Activated CD4-positive, alpha-beta T cell treated with anti-CD3 and anti-CD28 coated beads, Interleukin-2, amount 50 U/mL, for 16 hours (primary cell): Measurements from ENCODE around the gene TRAK1.

Experiments used
- DNase-seq: peaks from one replicate; pipeline ENCODE4 v3.0.0-alpha.2; 2020

Gene TRAK1

GRCh38 chr3:42067326-42067725 is 23.8 kb upstream of the TRAK1 start:
- no peak for DNase-seq

- DNase-seq, result no peak
These were observed 22.7 kb upstream of the TRAK1 start for GRCh38 chr3:42068303-42069088.

- DNase-seq, result no peak
These were observed 21.1 kb upstream of the TRAK1 start for GRCh38 chr3:42070089-42070488.

GRCh38 chr3:42070524-42070923 is 20.6 kb upstream of the TRAK1 start:
- DNase-seq, result no peak

GRCh38 chr3:42071904-42072812 is 19.0 kb upstream of the TRAK1 start:
- DNase-seq, result no peak

GRCh38 chr3:42072831-42073301 is 18.3 kb upstream of the TRAK1 start:
- no peak for DNase-seq

GRCh38 chr3:42077785-42078184 is 13.4 kb upstream of the TRAK1 start:
- DNase-seq, result no peak

- DNase-seq, result no peak
These were observed 12.5 kb upstream of the TRAK1 start for GRCh38 chr3:42078677-42079076.

GRCh38 chr3:42079701-42080452 is 11.3 kb upstream of the TRAK1 start:
- DNase-seq, result no peak

- DNase-seq, result peak; percentile 62
These were observed 10.7 kb upstream of the TRAK1 start for GRCh38 chr3:42080453-42080872.

- DNase-seq, result peak; percentile 64
These were observed 9.2 kb upstream of the TRAK1 start for GRCh38 chr3:42081838-42082473.

- DNase-seq, result no peak
These were observed 6.6 kb upstream of the TRAK1 start for GRCh38 chr3:42084586-42084985.

GRCh38 chr3:42085641-42086376 is 5.3 kb upstream of the TRAK1 start:
- DNase-seq, result no peak

GRCh38 chr3:42088803-42089530 is 2.2 kb upstream of the TRAK1 start:
- no peak for DNase-seq

- DNase-seq, result no peak
These were observed 849 bp downstream of the TRAK1 start for GRCh38 chr3:42092006-42092405.

GRCh38 chr3:42094128-42094527 is 3.0 kb downstream of the TRAK1 start:
- DNase-seq, result no peak

- DNase-seq, result no peak
These were observed 3.7 kb downstream of the TRAK1 start for GRCh38 chr3:42094691-42095391.

- no peak for DNase-seq
These were observed 4.4 kb downstream of the TRAK1 start for GRCh38 chr3:42095540-42095939.

GRCh38 chr3:42096796-42097565 is 5.8 kb downstream of the TRAK1 start:
- DNase-seq, result no peak

- no peak for DNase-seq
These were observed 6.4 kb downstream of the TRAK1 start for GRCh38 chr3:42097566-42097946.
